ENCODE results near the gene MADD. TPM values are rescaled to one million over a fixed set of nuclear protein-coding genes. Genes with fewer than 3 reads are reported as not detected.

MADD gene
- total RNA-seq, 3 donors from 2014 or later: 43.3 to 56.5 (median 46.6) TPM

- Histone ChIP-seq H3K4me1 (no peaks in the 10 kb centered on the region), H3K27ac (no peak overlapping the region), H3K4me3 (peak overlapping the region; percentile 24 to 51 (median 44)), H3K9me3 (no peaks in the 10 kb centered on the region), H3K36me3 (no peaks in the 10 kb centered on the region), H3K27me3 (no peaks in the 10 kb centered on the region)
- no peak for DNase-seq (ENCODE audit: low spot score in 2 of 2)
- TF ChIP-seq CTCF (IDR thresholded peaks at IDR 0.05) (no peak), POLR2AphosphoS5 (IDR thresholded peaks at IDR 0.05) (no peak), POLR2A (IDR thresholded peaks at IDR 0.05) (no peak)
- intact Hi-C loops (cut with DNase I; ENCODE audit: low total_unique reads): no loop called here
These were observed 106.8 kb downstream of the MADD start for GRCh38 chr11:47376525-47377371.

- Histone ChIP-seq H3K27ac (no peak overlapping the region), H3K4me1 (no peaks in the 10 kb centered on the region), H3K27me3 (no peaks in the 10 kb centered on the region), H3K4me3 (peak overlapping the region; percentile 24 to 51 (median 44)), H3K9me3 (no peaks in the 10 kb centered on the region), H3K36me3 (no peaks in the 10 kb centered on the region)
- intact Hi-C loops (cut with DNase I; ENCODE audit: low total_unique reads): no loop called here
- DNase-seq (ENCODE audit: low spot score in 2 of 2): no peak
- no peak for TF ChIP-seq CTCF (IDR thresholded peaks at IDR 0.05)
- no peak for TF ChIP-seq POLR2A (IDR thresholded peaks at IDR 0.05)
- no peak for TF ChIP-seq POLR2AphosphoS5 (IDR thresholded peaks at IDR 0.05)
These were observed 107.7 kb downstream of the MADD start for GRCh38 chr11:47377571-47378009.

- Histone ChIP-seq H3K4me3 (peak within 1 kb of the TSS; percentile 24 to 51 (median 44)), H3K4me1 (no peaks in the 10 kb centered on the region), H3K27me3 (no peaks in the 10 kb centered on the region), H3K9me3 (no peaks in the 10 kb centered on the region), H3K27ac (no peak within 1 kb of the TSS), H3K36me3 (no peaks in the 10 kb centered on the region)
- TF ChIP-seq POLR2A (IDR thresholded peaks at IDR 0.05) (no peak), POLR2AphosphoS5 (IDR thresholded peaks at IDR 0.05) (no peak), CTCF (IDR thresholded peaks at IDR 0.05) (no peak)
- intact Hi-C loops (cut with DNase I; ENCODE audit: low total_unique reads): no loop called here
- DNase-seq (ENCODE audit: low spot score in 2 of 2): peak in 1 of 2 donors; percentile 28
These were observed 108.3 kb downstream of the MADD start, which contains the start of gene SPI1 for GRCh38 chr11:47378010-47378835. Gene SPI1 (minus strand): TSS chr11:47378547. CDS start chr11:47378353, 194 bp downstream.

GRCh38 chr11:47378836-47379170 is 108.9 kb downstream of the MADD start:
- Histone ChIP-seq H3K36me3 (no peaks in the 10 kb centered on the region), H3K4me3 (no peak overlapping the region), H3K27ac (no peak overlapping the region), H3K4me1 (no peaks in the 10 kb centered on the region), H3K27me3 (no peaks in the 10 kb centered on the region), H3K9me3 (no peaks in the 10 kb centered on the region)
- no peak for TF ChIP-seq CTCF (IDR thresholded peaks at IDR 0.05)
- no peak for TF ChIP-seq POLR2AphosphoS5 (IDR thresholded peaks at IDR 0.05)
- TF ChIP-seq POLR2A (IDR thresholded peaks at IDR 0.05): no peak
- intact Hi-C loops (cut with DNase I; ENCODE audit: low total_unique reads): no loop called here
- DNase-seq (ENCODE audit: low spot score in 2 of 2): no peak

GRCh38 chr11:47379317-47379716 is 109.4 kb downstream of the MADD start:
- Histone ChIP-seq H3K27ac (no peak overlapping the region), H3K4me3 (no peak overlapping the region), H3K27me3 (no peaks in the 10 kb centered on the region), H3K4me1 (no peaks in the 10 kb centered on the region), H3K9me3 (no peaks in the 10 kb centered on the region), H3K36me3 (no peaks in the 10 kb centered on the region)
- no peak for DNase-seq (ENCODE audit: low spot score in 2 of 2)
- intact Hi-C loops (cut with DNase I; ENCODE audit: low total_unique reads): no loop called here
- TF ChIP-seq POLR2AphosphoS5 (IDR thresholded peaks at IDR 0.05): no peak
- TF ChIP-seq POLR2A (IDR thresholded peaks at IDR 0.05): no peak
- TF ChIP-seq CTCF (IDR thresholded peaks at IDR 0.05): no peak
